H9 (cell line): ENCODE data around the gene FILIP1. TPM values are rescaled to one million over a fixed set of nuclear protein-coding genes. Genes with fewer than 3 reads are reported as not detected.

Experiments used
- DNase-seq: peaks from one replicate; pipeline ENCODE4 v3.0.0-alpha.2; 2017
- H2AFZ ChIP-seq: one replicate; pipeline ENCODE4 v1.6.1; 2013; ENCODE audit warnings: mild to moderate bottlenecking, low read length, control low read depth, moderate library complexity
- H2AK5ac ChIP-seq: 2 replicates; pipeline ENCODE4 v1.6.1; 2013; ENCODE audit warnings: low read length, control low read depth, mixed read lengths; ENCODE audit not compliant: insufficient read length
- H2BK120ac ChIP-seq: one replicate; pipeline ENCODE4 v1.6.1; 2013; ENCODE audit warnings: low read depth, mild to moderate bottlenecking, low read length, control low read depth, inconsistent platforms; ENCODE audit not compliant: poor library complexity, severe bottlenecking
- H2BK12ac ChIP-seq: 2 replicates; pipeline ENCODE4 v1.6.1; 2013; ENCODE audit warnings: low read length, control low read depth, mixed read lengths, low read depth; ENCODE audit not compliant: insufficient read length
- H2BK15ac ChIP-seq: 2 replicates; pipeline ENCODE4 v1.6.1; 2013; ENCODE audit warnings: low read depth, low read length, control low read depth
- H2BK20ac ChIP-seq: one replicate; pipeline ENCODE4 v1.6.1; 2013; ENCODE audit warnings: low read depth, mild to moderate bottlenecking, low read length, control low read depth, inconsistent platforms; ENCODE audit not compliant: poor library complexity, severe bottlenecking
- H2BK5ac ChIP-seq: 2 replicates; pipeline ENCODE4 v1.6.1; 2013; ENCODE audit warnings: low read length, control low read depth, mixed read lengths; ENCODE audit not compliant: insufficient read length
- H3K14ac ChIP-seq: 2 replicates; pipeline ENCODE4 v1.6.1; 2013; ENCODE audit warnings: low read length, control low read depth; ENCODE audit not compliant: insufficient read depth
- H3K18ac ChIP-seq: 2 replicates; pipeline ENCODE4 v1.6.1; 2013; ENCODE audit warnings: low read depth, mild to moderate bottlenecking, mixed read lengths, low read length, control low read depth; ENCODE audit not compliant: insufficient read length
- H3K23ac ChIP-seq: 2 replicates; pipeline ENCODE4 v1.6.1; 2013; ENCODE audit warnings: low read length, control low read depth, mixed read lengths, low read depth; ENCODE audit not compliant: insufficient read length
- H3K23me2 ChIP-seq: 2 replicates; pipeline ENCODE4 v1.6.1; 2013; ENCODE audit warnings: low read depth, mild to moderate bottlenecking, mixed read lengths, low read length, control low read depth; ENCODE audit not compliant: insufficient read length, poor library complexity, severe bottlenecking
- H3K27ac ChIP-seq: 2 replicates; pipeline ENCODE4 v1.5.1; 2013; ENCODE audit warnings: low read length, control low read depth, mixed read lengths, low read depth; ENCODE audit not compliant: insufficient read length
- H3K27me3 ChIP-seq: 2 replicates; pipeline ENCODE4 v1.6.1; 2013; ENCODE audit warnings: low read length, control low read depth, inconsistent platforms; ENCODE audit not compliant: insufficient read depth
- H3K4ac ChIP-seq: 2 replicates; pipeline ENCODE4 v1.6.1; 2013; ENCODE audit warnings: low read depth, mild to moderate bottlenecking, control low read depth, inconsistent platforms, low read length, moderate library complexity
- H3K4me1 ChIP-seq: 2 replicates; pipeline ENCODE4 v1.6.1; 2013; ENCODE audit warnings: low read length, control low read depth, inconsistent platforms; ENCODE audit not compliant: insufficient read depth
- H3K4me2 ChIP-seq: 2 replicates; pipeline ENCODE4 v1.6.1; 2013; ENCODE audit warnings: low read length, control low read depth, mixed read lengths; ENCODE audit not compliant: insufficient read length, insufficient read depth
- H3K56ac ChIP-seq: 2 replicates; pipeline ENCODE4 v1.6.1; 2013; ENCODE audit warnings: low read depth, mild to moderate bottlenecking, mixed read lengths, low read length, control low read depth; ENCODE audit not compliant: insufficient read length
- H3K79me1 ChIP-seq: 2 replicates; pipeline ENCODE4 v1.6.1; 2013; ENCODE audit warnings: low read depth, mild to moderate bottlenecking, moderate library complexity, low read length, control low read depth, inconsistent platforms; ENCODE audit not compliant: insufficient read depth, poor library complexity, severe bottlenecking
- H3K79me2 ChIP-seq: 2 replicates; pipeline ENCODE4 v1.6.1; 2013; ENCODE audit warnings: low read length, control low read depth, inconsistent platforms; ENCODE audit not compliant: insufficient read depth
- H3K9ac ChIP-seq: 2 replicates; pipeline ENCODE4 v1.6.1; 2013; ENCODE audit warnings: low read length, control low read depth, mixed read lengths; ENCODE audit not compliant: insufficient read length; ENCODE audit errors: extremely low read depth
- H3K9me3 ChIP-seq: one replicate; pipeline ENCODE4 v1.6.1; 2013; ENCODE audit warnings: low read depth, low read length, inconsistent platforms; ENCODE audit not compliant: control insufficient read depth
- H3T11ph ChIP-seq: one replicate; pipeline ENCODE4 v1.6.1; 2013; ENCODE audit warnings: mild to moderate bottlenecking, low read length, control low read depth, inconsistent platforms
- H4K20me1 ChIP-seq: one replicate; pipeline ENCODE4 v1.6.1; 2013; ENCODE audit not compliant: control insufficient read depth, insufficient read length, insufficient read depth
- H4K5ac ChIP-seq: 2 replicates; pipeline ENCODE4 v1.6.1; 2013; ENCODE audit warnings: low read depth, mild to moderate bottlenecking, mixed read lengths, low read length, control low read depth; ENCODE audit not compliant: insufficient read length
- H4K8ac ChIP-seq: replicated peaks from 2 replicates; pipeline ENCODE4 v1.6.1; 2013; ENCODE audit warnings: low read length, control low read depth, mixed read lengths, low read depth; ENCODE audit not compliant: insufficient read length
- H4K91ac ChIP-seq: 2 replicates; pipeline ENCODE4 v1.6.1; 2013; ENCODE audit warnings: low read depth, mild to moderate bottlenecking, moderate library complexity, mixed read lengths, low read length, control low read depth; ENCODE audit not compliant: insufficient read length
- H3K27ac Mint-ChIP-seq, 3 experiments: 2 replicates in 2 of 3; 3 replicates in 1 of 3; pipeline ENCODE4 v1.8.0; 2020 to 2021; ENCODE audit warnings: mixed read lengths in 3 of 3, mild to moderate bottlenecking in 1 of 3, moderate library complexity in 1 of 3
- H3K27me3 Mint-ChIP-seq: 2 replicates; pipeline ENCODE4 v1.8.0; 2021; ENCODE audit warnings: low read depth, mild to moderate bottlenecking, moderate library complexity, mixed read lengths
- H3K36me3 Mint-ChIP-seq, 3 experiments: 2 replicates in 2 of 3; 3 replicates in 1 of 3; pipeline ENCODE4 v1.8.0; 2020 to 2021; ENCODE audit warnings: low read depth in 3 of 3, mixed read lengths in 3 of 3; ENCODE audit not compliant: insufficient read depth in 1 of 3
- H3K4me1 Mint-ChIP-seq, 2 experiments: 2 replicates each; pipeline ENCODE4 v1.8.0; 2020; ENCODE audit warnings: mixed read lengths in 2 of 2
- H3K4me3 Mint-ChIP-seq, 2 experiments: 2 replicates in 1 of 2; 3 replicates in 1 of 2; pipeline ENCODE4 v1.8.0; 2020 to 2021; ENCODE audit warnings: mild to moderate bottlenecking in 2 of 2, mixed read lengths in 2 of 2, moderate library complexity in 1 of 2
- H3K9me3 Mint-ChIP-seq, 2 experiments: 2 replicates in 1 of 2; 3 replicates in 1 of 2; pipeline ENCODE4 v1.8.0; 2020; ENCODE audit warnings: mild to moderate bottlenecking in 2 of 2, mixed read lengths in 2 of 2, moderate library complexity in 1 of 2
- CTCF ChIP-seq: fragments of 200-600 bp; sonication (generic); conservative IDR thresholded peaks from 3 replicates; pipeline ENCODE4 v1.8.0; 2021; ENCODE audit warnings: antibody characterized with exemption, mild to moderate bottlenecking
- WGBS: extraction: QIAGEN DNeasy Blood & Tissue Kit; methylation state at CpG from one replicate; pipeline ENCODE4 v1.1.7; 2013; ENCODE audit warnings: missing lambda C conversion rate, low lambda C conversion rate, mixed read lengths; ENCODE audit not compliant: insufficient read length; ENCODE audit errors: extremely low coverage; 5-methylcytosine and 5-hydroxymethylcytosine counted together
- total RNA-seq: library from RNA; stranded (reverse); gene quantifications from 2 replicates; pipeline ENCODE4 v1.2.1, GENCODE V29; 2021

The FILIP1 gene
- total RNA-seq, 1 experiment from 2014 or later = 10.5 TPM

DNA sequence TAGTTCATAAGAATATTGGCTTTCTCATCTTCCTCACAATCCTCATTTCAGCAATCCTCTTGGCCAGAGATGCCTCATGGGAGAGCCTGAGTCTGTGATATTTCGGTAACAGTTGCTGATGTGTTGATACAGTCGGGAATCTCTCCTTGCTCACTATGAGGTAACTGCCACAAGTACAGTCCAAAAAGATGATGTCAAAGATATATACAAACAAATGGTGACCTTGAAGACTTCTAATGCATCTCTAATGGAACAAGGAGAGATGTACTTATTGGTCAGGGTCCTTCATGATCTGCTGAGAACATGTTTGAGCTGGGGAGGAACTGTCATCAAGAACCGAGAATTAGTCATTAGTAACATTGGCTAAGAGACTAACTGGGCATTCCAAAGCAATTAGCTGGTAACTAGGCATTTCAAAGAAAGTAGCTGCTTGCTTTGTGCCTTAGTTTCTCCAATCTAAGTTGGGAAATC, 56.1 kb downstream of the FILIP1 start:
- H3K23me2 ChIP-seq = no peaks in the 10 kb centered on the region
- no peak overlapping the region for H3K27ac ChIP-seq
- H4K8ac ChIP-seq = no peak overlapping the region
- no peak overlapping the region for H3K9ac ChIP-seq
- H4K20me1 ChIP-seq = no peaks in the 10 kb centered on the region
- H3K56ac ChIP-seq = no peak overlapping the region
- H3K14ac ChIP-seq = no peak overlapping the region
- no peak overlapping the region for H4K91ac ChIP-seq
- H3K4ac ChIP-seq = no peak overlapping the region
- H3K9me3 Mint-ChIP-seq = peaks cover 3 to 5% of the 10 kb centered on the region in 2 experiments; a peak in 2 of 5 replicates
- H2AFZ ChIP-seq = no peak overlapping the region
- H3K79me2 ChIP-seq = no peaks in the 10 kb centered on the region
- no peaks in the 10 kb centered on the region for H3K79me1 ChIP-seq
- H2BK12ac ChIP-seq = no peak overlapping the region
- H3K9me3 ChIP-seq = no peaks in the 10 kb centered on the region
- WGBS = no CpG with 5 or more reads among the region's 3 CpGs
- no peak overlapping the region for H3K27ac Mint-ChIP-seq
- H4K5ac ChIP-seq = no peak overlapping the region
- H3K27me3 ChIP-seq = no peaks in the 10 kb centered on the region
- H2BK120ac ChIP-seq = no peak overlapping the region
- H3K4me2 ChIP-seq = no peak overlapping the region
- no peak overlapping the region for H3K23ac ChIP-seq
- H3K4me1 Mint-ChIP-seq = no peaks in the 10 kb centered on the region
- DNase-seq = no peak
- H3K27me3 Mint-ChIP-seq = no peaks in the 10 kb centered on the region
- no peak overlapping the region for H2BK15ac ChIP-seq
- TF ChIP-seq CTCF = no peak
- H3K36me3 Mint-ChIP-seq = no peaks in the 10 kb centered on the region
- H2BK20ac ChIP-seq = no peak overlapping the region
- H2BK5ac ChIP-seq = no peak overlapping the region
- H3K18ac ChIP-seq = no peak overlapping the region
- no peak overlapping the region for H2AK5ac ChIP-seq
- no peaks in the 10 kb centered on the region for H3K4me1 ChIP-seq
- H3K4me3 Mint-ChIP-seq = no peak overlapping the region
- no peak overlapping the region for H3T11ph ChIP-seq
